Measurements from ENCODE around the gene NUP93.
"Not testable (repeated sequence)": the region's sequence is repeated elsewhere in the genome, so short reads cannot be mapped to it uniquely, and the experiment has no call there.

Gene NUP93

GRCh38 chr16:56702836-56703235 lies 27.1 kb upstream of the NUP93 start:
- intact Hi-C loops (cut with DNase I) = loop anchor here (5.0 kb wide), 2 partner anchors 101 to 191 kb away; no protein-coding TSS in a partner anchor
- peak in 1 of 42 donors; percentile 19 for DNase-seq

GRCh38 chr16:56708525-56709442 lies 21.1 kb upstream of the NUP93 start:
- no peak for DNase-seq
- intact Hi-C loops (cut with DNase I) = no loop called here

DNA sequence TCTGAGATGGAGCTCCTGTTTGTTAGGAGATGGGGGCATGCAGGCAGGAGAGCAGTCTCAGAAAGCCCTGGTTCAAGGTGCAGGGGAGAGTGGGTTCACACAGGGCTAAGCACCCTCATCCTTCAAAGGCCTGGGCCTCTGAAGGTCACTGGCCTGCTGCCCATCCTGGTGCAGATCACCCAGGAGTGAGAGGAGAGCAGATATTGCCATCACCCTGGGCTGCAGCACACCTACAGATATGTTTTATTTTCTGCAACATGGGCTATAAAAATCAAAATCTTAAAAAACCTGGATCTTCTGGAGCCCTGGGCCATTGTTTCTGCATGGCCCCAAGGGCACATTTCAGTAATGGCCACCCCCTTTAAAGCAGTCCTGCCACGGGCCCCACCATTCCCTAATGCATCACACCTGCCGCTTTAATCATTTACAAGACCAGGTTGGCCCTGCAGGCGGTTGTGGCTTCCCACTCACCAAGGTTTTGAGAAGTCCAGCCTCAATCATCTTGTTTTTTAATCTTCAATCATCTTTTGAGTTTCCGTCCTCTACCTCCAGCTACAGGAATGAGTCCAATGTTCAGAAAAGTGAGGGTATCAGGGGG lies 20.4 kb upstream of the NUP93 start:
- intact Hi-C loops (cut with DNase I) = no loop called here
- no peak for DNase-seq

GRCh38 chr16:56710181-56710737 lies 19.7 kb upstream of the NUP93 start:
- peak in 1 of 42 donors; percentile 8 for DNase-seq
- intact Hi-C loops (cut with DNase I) = no loop called here

DNA sequence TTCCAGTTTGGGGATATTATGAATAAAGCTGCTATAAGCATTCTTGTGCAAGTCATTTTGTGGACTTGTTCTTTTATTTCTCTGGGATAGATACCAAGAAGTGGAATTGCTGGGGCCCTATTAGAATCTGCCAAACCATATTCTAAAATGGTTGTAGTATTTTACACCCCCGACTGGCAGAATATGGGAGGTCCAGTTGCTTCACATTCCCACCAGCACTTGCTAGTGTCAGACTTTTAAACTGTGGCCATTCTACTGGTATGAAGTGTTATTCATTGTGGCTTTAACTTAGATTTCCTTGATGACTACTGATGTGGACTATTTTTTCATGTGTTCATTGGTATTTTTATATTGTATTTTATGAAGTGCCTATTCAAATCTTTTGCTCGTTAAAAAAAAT lies 18.1 kb upstream of the NUP93 start:
- no peak for DNase-seq
- intact Hi-C loops (cut with DNase I) = no loop called here

DNA sequence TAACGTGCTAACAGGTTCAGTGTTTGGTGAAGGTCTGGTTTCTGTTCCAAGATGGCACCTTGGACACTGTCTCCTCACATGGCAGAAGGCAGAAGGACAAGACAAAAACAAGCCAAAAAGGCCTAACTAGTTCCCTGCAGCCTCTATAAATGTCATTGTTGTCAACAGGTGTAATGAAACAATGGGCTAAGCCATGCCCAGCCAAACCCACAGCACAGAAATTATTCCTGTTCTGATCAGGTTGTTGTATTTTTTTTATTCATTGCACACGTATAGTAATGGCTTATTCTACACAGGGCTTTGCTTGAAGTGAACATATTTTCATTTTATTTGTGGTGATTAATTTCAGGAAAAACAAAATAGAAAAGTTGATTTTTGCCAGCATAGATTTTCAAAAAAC lies 16.1 kb upstream of the NUP93 start:
- DNase-seq = no peak
- intact Hi-C loops (cut with DNase I) = no loop called here

GRCh38 chr16:56715126-56715525 lies 14.8 kb upstream of the NUP93 start:
- intact Hi-C loops (cut with DNase I) = no loop called here
- DNase-seq = no peak

DNA sequence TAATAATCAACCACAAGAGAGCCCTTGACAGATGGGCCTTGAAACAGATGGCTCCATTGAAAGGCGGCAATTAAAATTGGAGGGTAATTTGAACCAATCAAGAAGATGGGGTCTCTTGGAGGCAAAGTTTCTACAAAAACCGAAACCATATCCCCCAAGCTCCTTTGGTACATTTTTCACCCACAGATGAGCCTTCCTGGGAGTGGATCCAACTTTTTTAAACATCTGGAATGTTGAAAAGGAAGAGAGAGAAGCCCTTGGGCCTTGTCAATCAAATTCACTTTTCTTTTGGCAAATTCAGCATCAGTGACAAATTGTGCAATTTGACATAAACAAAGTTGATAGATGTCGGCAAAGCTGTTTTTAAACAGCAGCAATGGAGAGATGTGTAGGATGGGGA lies 13.2 kb upstream of the NUP93 start:
- DNase-seq = no peak
- intact Hi-C loops (cut with DNase I) = no loop called here

DNA sequence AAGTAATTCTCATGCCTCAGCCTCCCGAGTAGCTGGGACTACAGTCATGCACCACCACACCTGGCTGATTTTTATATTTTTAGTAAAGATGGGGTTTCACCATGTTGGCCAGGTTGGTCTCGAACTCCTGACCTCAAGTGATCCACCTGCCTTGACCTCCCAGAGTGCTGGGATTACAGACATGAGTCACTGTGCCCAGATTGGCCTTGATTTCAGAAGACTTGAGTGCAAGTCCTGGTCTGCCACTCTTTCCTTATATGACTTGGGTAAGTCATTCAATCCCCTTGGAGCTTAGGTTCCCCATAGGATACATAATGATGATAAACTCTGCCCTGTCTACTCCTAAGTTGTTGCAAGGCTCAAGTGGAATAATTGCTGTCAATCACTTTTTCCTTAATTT lies 12.4 kb upstream of the NUP93 start:
- DNase-seq; intact Hi-C loops (cut with DNase I): not testable (repeated sequence)

DNA sequence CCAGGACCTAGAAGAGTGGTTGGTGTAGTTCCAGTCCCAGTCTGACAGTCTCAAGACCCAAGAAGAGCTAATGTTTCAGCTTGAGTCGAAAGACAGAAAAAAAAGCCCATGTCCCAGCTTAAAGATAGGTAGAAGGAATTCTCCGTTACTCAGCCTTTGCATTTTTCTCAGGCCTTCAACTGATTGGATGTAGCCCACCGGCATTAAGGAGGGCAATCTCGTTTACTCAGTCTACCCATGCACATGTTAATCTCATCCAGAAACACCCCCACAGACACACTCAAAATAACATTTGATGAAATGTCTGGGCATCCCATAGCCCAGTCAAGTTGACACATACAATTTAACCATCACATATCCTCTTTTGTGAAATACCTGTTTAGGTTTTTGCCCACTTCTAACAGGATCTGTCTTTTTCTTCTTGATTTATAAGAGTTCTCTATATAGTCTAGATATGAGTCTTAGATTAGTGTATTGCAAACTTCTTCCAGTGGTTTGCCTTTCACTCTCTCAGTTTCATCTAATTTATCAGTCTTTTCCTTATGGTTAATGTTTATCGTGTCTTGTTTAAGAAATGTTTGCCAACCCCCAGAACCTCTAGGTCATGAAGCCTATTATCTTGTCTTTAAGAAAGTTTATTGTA lies 7.6 kb upstream of the NUP93 start:
- DNase-seq = no peak
- intact Hi-C loops (cut with DNase I) = no loop called here

DNA sequence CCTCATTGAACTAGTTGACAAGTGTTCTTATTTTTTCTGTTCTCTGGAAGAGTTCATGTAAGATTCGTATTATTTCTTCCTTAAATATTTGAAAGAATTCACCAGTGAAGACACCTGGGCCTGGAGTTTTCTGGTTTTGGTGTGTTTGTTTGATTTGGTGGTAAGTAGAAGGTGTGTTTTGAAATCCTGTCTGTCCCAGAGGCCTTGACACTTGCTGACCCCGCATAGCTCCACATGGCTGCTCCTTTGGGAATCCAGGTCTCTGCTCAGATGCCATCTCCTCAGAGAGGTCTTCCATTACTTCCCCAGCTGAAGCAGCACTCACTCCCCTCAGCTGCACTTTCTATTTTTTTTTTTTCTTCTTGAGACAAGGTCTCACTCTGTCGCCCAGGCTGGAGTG lies 5.7 kb upstream of the NUP93 start:
- peak in 1 of 42 donors; percentile 25 for DNase-seq
- intact Hi-C loops (cut with DNase I) = no loop called here

- DNase-seq = no peak
- intact Hi-C loops (cut with DNase I) = no loop called here
These were observed 3.6 kb upstream of the NUP93 start for GRCh38 chr16:56726283-56726682.

DNA sequence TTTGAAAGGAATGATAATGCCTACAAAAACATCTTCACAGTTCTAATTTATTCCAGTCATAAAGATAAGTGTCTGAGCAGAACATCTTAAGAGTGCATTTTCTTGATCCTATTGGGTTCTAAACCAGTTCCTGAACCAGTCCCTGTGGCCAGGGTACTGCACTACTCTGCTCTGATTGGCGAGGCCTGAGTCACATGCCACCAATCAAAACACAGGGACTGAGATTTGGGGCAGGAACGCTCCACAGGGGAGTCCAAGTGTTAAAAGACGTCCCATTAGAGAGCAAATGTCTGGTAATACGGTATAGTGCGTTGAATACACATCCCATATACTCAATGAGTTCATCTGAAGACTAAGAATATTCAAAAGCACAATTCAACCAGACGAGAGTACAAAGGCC lies 3.0 kb upstream of the NUP93 start:
- intact Hi-C loops (cut with DNase I) = no loop called here

GRCh38 chr16:56728027-56728426 lies 1.9 kb upstream of the NUP93 start:
- intact Hi-C loops (cut with DNase I) = no loop called here

More for the DNA sequence above, 3.0 kb upstream of the NUP93 start:
- no peak for DNase-seq

GRCh38 chr16:56728980-56729734 lies 772 bp upstream of the NUP93 start:
- intact Hi-C loops (cut with DNase I) = no loop called here
- peak in 1 of 42 donors; percentile 31 for DNase-seq

More at GRCh38 chr16:56728027-56728426, 1.9 kb upstream of the NUP93 start:
- DNase-seq = no peak

- intact Hi-C loops (cut with DNase I) = no loop called here
- DNase-seq = no peak
These were observed 2.4 kb downstream of the NUP93 start for GRCh38 chr16:56732366-56732765.

DNA sequence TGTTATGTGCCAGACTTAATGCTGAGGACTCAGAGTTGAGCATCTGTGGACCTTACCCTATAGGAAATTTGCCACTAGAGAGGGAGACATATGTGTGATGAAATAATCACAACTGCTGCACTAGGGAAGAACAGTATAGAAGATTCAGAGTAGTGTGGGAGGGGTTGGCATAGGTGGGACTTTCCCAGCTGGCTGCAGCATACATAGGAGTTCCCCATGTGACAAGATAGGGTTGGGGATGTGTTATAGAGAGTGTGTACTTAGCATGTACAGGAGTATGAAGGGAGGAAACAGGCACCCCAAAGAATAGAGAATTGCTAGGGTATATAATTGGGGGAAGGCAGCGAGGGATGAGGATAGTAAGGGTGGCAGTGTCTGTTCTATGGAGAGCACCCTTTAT lies 2.9 kb downstream of the NUP93 start:
- intact Hi-C loops (cut with DNase I) = no loop called here
- DNase-seq = no peak

DNA sequence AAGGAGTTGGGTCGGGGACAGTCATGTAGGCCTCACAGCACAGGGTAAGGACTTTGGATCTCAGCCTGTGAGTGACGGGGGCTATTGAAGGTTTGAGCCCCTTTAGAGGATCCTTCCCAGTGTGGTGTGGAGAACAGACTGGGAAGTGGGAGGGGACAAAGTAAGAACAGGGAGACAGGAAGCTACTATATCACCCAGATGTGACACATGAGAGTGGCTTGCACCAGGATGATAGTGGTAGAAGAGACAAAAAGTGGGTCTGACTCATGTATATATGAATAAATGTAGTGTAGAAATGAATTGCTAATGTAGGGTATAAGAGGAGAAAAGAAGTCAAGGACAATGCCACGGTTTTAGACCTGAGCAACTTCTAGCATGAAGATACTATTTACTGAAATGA lies 4.5 kb downstream of the NUP93 start:
- intact Hi-C loops (cut with DNase I) = no loop called here
- no peak for DNase-seq

GRCh38 chr16:56736476-56736875 lies 6.5 kb downstream of the NUP93 start:
- peak in 41 of 42 donors; percentile 25 to 89 (median 69) for DNase-seq
- intact Hi-C loops (cut with DNase I) = no loop called here
